DOHH2 (cell line): ENCODE measurements around the gene TMTC2.

ENCODE experiments used
- EZH2phosphoT487 ChIP-seq: fragments of 200-600 bp; sonication (generic); IDR thresholded peaks from 2 replicates; pipeline ENCODE4 v1.6.1; 2017; ENCODE audit warnings: borderline replicate concordance, mild to moderate bottlenecking, antibody characterized with exemption, low read length, moderate library complexity, mixed read lengths
- TF ChIP-seq, protein P1 (sequence below): fragments of 200-600 bp; sonication (generic); IDR thresholded peaks from one replicate; pipeline ENCODE4 v1.5.1; 2014; ENCODE audit warnings: antibody characterized with exemption, mild to moderate bottlenecking, low read depth, low read length; ENCODE audit not compliant: poor library complexity, severe bottlenecking

DNA sequence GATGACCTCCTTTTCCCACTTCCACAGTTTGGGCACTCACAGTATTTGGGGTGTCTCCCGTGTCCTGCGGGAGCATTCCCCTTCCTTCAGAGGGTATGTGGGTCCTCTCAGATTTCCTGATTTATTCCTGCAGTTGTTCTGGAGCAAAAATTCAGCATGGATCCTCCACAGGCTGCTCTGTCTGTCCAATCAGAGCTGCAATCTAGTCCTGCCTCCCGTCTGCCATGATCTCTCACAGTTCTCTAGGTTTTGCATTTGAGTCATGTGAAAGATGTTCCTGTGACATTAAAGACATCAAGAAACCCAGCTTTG is 435.9 kb downstream of the TMTC2 start:
- TF ChIP-seq, protein P1, sequence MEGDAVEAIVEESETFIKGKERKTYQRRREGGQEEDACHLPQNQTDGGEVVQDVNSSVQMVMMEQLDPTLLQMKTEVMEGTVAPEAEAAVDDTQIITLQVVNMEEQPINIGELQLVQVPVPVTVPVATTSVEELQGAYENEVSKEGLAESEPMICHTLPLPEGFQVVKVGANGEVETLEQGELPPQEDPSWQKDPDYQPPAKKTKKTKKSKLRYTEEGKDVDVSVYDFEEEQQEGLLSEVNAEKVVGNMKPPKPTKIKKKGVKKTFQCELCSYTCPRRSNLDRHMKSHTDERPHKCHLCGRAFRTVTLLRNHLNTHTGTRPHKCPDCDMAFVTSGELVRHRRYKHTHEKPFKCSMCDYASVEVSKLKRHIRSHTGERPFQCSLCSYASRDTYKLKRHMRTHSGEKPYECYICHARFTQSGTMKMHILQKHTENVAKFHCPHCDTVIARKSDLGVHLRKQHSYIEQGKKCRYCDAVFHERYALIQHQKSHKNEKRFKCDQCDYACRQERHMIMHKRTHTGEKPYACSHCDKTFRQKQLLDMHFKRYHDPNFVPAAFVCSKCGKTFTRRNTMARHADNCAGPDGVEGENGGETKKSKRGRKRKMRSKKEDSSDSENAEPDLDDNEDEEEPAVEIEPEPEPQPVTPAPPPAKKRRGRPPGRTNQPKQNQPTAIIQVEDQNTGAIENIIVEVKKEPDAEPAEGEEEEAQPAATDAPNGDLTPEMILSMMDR: no peak
- no peak for TF ChIP-seq EZH2phosphoT487
